ENCODE data around the gene FFAR1. TPM values are rescaled to one million over a fixed set of nuclear protein-coding genes. Genes with fewer than 3 reads are reported as not detected.

Gene FFAR1, protein sequence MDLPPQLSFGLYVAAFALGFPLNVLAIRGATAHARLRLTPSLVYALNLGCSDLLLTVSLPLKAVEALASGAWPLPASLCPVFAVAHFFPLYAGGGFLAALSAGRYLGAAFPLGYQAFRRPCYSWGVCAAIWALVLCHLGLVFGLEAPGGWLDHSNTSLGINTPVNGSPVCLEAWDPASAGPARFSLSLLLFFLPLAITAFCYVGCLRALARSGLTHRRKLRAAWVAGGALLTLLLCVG (N-terminal part only)
- total RNA-seq, result not detected
- not detected for polyA plus RNA-seq
- long read RNA-seq, donor 1, result 0 reads
- long read RNA-seq, donor 2, result 0 reads
- long read RNA-seq, donor 3, result 0 reads
- long read RNA-seq, donor 4, result 0 reads

DNA sequence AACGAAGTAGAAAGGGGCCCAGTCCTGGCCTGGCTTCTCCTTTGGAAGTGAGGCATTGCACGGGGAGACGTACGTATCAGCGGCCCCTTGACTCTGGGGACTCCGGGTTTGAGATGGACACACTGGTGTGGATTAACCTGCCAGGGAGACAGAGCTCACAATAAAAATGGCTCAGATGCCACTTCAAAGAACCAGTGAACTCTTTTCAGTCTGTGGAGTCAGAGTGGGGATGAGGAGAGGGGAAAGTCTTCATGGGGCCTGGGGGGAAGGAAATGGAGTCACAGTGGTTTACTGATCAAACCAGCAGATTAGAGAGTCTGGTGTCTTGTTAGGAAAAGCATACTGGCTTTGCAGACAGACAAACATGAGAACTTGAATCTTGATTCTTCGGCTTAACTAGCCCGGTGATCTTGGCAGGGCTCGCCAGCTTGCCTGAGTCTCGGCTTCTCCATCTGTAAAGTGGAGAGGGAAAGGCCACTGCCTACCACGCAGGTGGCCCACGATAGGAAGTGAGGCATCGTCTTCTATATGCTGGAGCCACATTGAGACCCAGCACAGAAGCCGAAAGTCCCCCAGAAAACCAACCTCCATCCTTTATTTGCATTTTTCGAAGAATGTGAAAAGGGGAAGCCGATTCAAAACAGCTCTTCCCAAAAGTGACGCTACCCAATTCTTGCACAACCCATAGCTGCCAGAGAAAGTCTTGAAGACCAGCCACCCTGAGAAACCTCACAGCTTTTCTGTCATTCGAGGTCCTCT lies at the start of gene FFAR1:
Gene FFAR1, plus strand, starts transcription at position 732 of the 759 bp plus-strand sequence. CDS start 3,650 bp downstream, outside the sequence.
- intact Hi-C loops (cut with DNase I), result no loop called here
- H3K4me3 ChIP-seq (ENCODE audit: low read length), result no peak within 1 kb of the TSS
- WGBS, result 61% methylated on average over 18 of the region's 18 CpGs
- peak in 1 of 3 donors; percentile 5 for DNase-seq
- H3K4me1 ChIP-seq (ENCODE audit: control insufficient read depth, insufficient read depth, low read length), result no peaks in the 10 kb centered on the region
- no peak for ATAC-seq
- no peaks in the 10 kb centered on the region for H3K9me3 ChIP-seq (ENCODE audit: control insufficient read depth, low read length)
- no peak within 1 kb of the TSS for H3K27ac ChIP-seq (ENCODE audit: low read length)
- no peaks in the 10 kb centered on the region for H3K27me3 ChIP-seq (ENCODE audit: control insufficient read depth, insufficient read depth)

DNA sequence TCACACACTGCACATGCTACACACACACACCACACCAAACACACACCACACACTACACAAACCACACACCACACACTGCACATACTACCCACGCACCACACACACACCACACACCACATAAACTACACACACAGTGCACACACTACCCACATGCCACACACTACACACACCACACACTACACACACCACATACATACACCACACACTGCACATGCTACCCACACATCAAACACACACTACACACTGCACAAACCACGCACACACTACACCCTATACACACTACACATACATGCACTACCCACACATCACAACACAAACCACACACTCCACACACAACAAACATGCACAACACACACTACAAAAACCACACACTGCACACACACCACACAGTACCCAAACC lies 49.8 kb upstream of the FFAR1 start:
- Histone ChIP-seq H3K27ac (ENCODE audit: low read length) (no peak overlapping the region), H3K27me3 (ENCODE audit: control insufficient read depth, insufficient read depth) (no peaks in the 10 kb centered on the region), H3K4me3 (ENCODE audit: low read length) (no peak overlapping the region), H3K4me1 (ENCODE audit: control insufficient read depth, insufficient read depth, low read length) (no peaks in the 10 kb centered on the region), H3K9me3 (ENCODE audit: control insufficient read depth, low read length) (no peaks in the 10 kb centered on the region)
- intact Hi-C loops (cut with DNase I), result no loop called here
- 98% methylated on average over 2 of the region's 2 CpGs for WGBS
- ATAC-seq (no peak), DNase-seq (no peak)

DNA sequence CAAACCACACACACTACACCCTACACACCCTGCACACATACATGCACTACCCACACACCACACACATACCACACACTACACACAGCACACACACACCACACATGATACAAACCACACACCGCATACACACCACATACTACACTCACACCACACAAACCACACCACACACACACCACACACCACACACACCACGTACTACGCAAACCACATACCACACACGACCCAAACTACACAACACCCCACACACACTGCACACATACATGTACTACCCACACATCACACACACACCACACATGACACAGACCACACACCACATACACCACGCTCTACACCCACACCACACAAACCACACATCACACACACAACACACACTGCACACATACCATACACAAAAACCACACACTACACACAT lies 49.1 kb upstream of the FFAR1 start:
- WGBS, result 93% methylated on average over 5 of the region's 5 CpGs
- intact Hi-C loops (cut with DNase I), result no loop called here
- Histone ChIP-seq H3K4me1 (ENCODE audit: control insufficient read depth, insufficient read depth, low read length) (no peaks in the 10 kb centered on the region), H3K27ac (ENCODE audit: low read length) (no peak overlapping the region), H3K9me3 (ENCODE audit: control insufficient read depth, low read length) (no peaks in the 10 kb centered on the region), H3K4me3 (ENCODE audit: low read length) (no peak overlapping the region), H3K27me3 (ENCODE audit: control insufficient read depth, insufficient read depth) (no peaks in the 10 kb centered on the region)
- no peak for DNase-seq
- no peak for ATAC-seq

DNA sequence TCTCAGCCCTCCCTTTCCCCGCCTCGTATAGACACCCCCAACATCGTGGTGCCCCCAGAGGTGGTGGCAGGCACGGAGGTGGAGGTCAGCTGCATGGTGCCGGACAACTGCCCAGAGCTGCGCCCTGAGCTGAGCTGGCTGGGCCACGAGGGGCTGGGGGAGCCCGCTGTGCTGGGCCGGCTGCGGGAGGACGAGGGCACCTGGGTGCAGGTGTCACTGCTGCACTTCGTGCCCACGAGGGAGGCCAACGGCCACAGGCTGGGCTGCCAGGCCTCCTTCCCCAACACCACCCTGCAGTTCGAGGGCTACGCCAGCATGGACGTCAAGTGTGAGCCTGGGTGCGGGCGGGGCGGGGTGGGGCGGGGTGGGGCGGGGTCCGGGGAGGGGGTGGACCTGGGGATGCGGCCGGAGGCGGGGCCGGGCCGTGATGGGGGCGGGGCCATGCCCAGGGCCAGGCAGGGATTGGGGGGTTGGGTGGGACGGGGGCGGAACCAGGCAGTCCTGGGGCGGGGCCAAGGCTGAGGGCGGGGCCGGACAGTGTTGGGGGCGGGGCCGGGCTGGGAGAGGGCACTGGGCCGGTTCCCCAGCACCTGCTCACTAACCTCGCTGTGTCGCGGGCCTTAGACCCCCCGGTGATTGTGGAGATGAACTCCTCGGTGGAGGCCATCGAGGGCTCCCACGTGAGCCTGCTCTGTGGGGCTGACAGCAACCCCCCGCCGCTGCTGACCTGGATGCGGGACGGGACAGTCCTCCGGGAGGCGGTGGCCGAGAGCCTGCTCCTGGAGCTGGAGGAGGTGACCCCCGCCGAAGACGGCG lies 48.0 kb upstream of the FFAR1 start:
- Histone ChIP-seq H3K27me3 (ENCODE audit: control insufficient read depth, insufficient read depth) (no peaks in the 10 kb centered on the region), H3K4me3 (ENCODE audit: low read length) (no peak overlapping the region), H3K9me3 (ENCODE audit: control insufficient read depth, low read length) (no peaks in the 10 kb centered on the region), H3K27ac (ENCODE audit: low read length) (no peak overlapping the region), H3K4me1 (ENCODE audit: control insufficient read depth, insufficient read depth, low read length) (no peaks in the 10 kb centered on the region)
- WGBS, result 44% methylated on average over 55 of the region's 55 CpGs
- ATAC-seq (peak; percentile 20 to 33), DNase-seq (peak in 1 of 3 donors; percentile 64)
- intact Hi-C loops (cut with DNase I), result no loop called here

DNA sequence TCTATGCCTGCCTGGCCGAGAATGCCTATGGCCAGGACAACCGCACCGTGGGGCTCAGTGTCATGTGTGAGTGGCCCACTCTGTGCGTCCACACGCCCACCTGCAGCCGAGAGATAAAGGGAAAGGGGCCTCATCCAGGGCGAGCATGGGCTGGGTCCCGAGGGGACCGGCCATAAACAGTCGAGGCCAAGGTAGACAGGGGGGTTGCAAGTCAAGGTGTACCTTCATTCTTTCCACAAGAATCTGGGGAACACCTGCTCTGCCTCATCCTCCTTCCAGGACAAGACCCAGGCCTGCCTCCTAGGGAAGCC lies 47.4 kb upstream of the FFAR1 start:
- intact Hi-C loops (cut with DNase I), result no loop called here
- no peak overlapping the region for H3K27ac ChIP-seq (ENCODE audit: low read length)

DNA sequence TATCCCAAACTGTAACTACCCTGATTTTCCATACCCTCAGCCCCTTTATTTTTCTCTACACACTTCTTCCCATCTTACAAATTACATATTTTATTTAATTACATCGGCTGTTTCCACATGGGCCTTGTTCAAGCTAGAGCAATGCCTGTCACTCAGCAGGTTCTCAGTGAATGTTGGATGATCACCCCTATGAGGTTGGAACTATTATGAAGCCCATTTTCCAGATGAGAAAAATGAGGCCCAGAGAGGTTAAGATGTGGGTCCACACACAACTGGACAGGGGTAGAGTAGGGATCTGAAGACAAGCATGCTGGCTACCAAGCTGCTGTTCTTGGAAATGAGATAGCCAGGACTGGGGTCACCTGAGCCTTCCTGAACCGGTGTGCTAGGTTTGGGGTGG lies 45.7 kb upstream of the FFAR1 start:
- Histone ChIP-seq H3K4me3 (ENCODE audit: low read length) (no peak overlapping the region), H3K27ac (ENCODE audit: low read length) (no peak overlapping the region), H3K9me3 (ENCODE audit: control insufficient read depth, low read length) (no peaks in the 10 kb centered on the region), H3K4me1 (ENCODE audit: control insufficient read depth, insufficient read depth, low read length) (no peaks in the 10 kb centered on the region), H3K27me3 (ENCODE audit: control insufficient read depth, insufficient read depth) (no peaks in the 10 kb centered on the region)
- DNase-seq (no peak), ATAC-seq (no peak)
- intact Hi-C loops (cut with DNase I), result no loop called here
- whole genome bisulfite sequencing, result 94% methylated on average over 2 of the region's 2 CpGs

More for the DNA sequence above, 47.4 kb upstream of the FFAR1 start:
- H3K27me3 ChIP-seq (ENCODE audit: control insufficient read depth, insufficient read depth), result no peaks in the 10 kb centered on the region
- H3K9me3 ChIP-seq (ENCODE audit: control insufficient read depth, low read length), result no peaks in the 10 kb centered on the region
- H3K4me3 ChIP-seq (ENCODE audit: low read length), result no peak overlapping the region
- no peaks in the 10 kb centered on the region for H3K4me1 ChIP-seq (ENCODE audit: control insufficient read depth, insufficient read depth, low read length)
- DNase-seq (no peak), ATAC-seq (no peak)
- WGBS, result 81% methylated on average over 10 of the region's 10 CpGs

DNA sequence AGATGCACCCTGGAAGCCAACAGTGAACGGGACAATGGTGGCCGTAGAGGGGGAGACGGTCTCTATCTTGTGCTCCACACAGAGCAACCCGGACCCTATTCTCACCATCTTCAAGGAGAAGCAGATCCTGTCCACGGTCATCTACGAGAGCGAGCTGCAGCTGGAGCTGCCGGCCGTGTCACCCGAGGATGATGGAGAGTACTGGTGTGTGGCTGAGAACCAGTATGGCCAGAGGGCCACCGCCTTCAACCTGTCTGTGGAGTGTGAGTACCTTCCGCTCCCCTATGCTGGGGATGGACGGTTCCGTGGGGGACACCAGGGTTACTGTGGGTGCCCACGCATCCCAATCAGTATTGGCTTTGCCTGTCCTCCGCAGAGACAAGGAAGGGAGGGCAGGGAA lies 45.3 kb upstream of the FFAR1 start:
- no peak for ATAC-seq
- Histone ChIP-seq H3K9me3 (ENCODE audit: control insufficient read depth, low read length) (no peaks in the 10 kb centered on the region), H3K27ac (ENCODE audit: low read length) (no peak overlapping the region), H3K27me3 (ENCODE audit: control insufficient read depth, insufficient read depth) (no peaks in the 10 kb centered on the region), H3K4me3 (ENCODE audit: low read length) (no peak overlapping the region), H3K4me1 (ENCODE audit: control insufficient read depth, insufficient read depth, low read length) (no peaks in the 10 kb centered on the region)
- intact Hi-C loops (cut with DNase I), result no loop called here
- peak in 1 of 3 donors; percentile 13 for DNase-seq
- WGBS, result 87% methylated on average over 16 of the region's 16 CpGs

DNA sequence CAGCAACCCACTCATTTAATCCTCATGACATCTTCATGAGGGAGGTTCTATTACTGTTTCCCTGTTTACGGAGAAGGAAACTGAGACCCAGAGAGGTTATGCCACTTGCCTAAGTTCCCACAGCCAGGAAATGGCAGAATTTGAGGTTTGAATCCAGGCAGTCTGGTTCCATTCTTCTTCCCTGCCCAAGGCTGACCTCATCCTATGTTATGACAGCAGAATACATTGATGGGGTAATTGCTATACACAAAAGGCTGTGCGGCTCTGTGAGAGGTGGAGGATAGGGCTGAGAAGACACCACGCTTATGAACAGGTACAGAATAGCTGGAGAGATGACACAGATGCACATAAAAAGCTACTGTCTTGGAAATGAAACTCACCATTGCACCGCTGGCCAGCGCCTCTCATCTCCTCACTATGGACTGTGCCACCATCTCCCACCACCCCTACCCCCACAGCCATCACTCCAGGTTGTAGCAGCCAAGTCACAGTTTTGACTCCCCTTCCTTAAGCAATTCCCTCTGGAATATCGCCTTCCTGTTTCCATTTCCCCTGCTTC lies 44.3 kb upstream of the FFAR1 start:
- DNase-seq (peak in 1 of 3 donors; percentile 23), ATAC-seq (no peak)
- WGBS, result 76% methylated on average over 6 of the region's 6 CpGs
- H3K4me1 ChIP-seq (ENCODE audit: control insufficient read depth, insufficient read depth, low read length), result no peaks in the 10 kb centered on the region
- intact Hi-C loops (cut with DNase I), result no loop called here
- no peaks in the 10 kb centered on the region for H3K27me3 ChIP-seq (ENCODE audit: control insufficient read depth, insufficient read depth)
- H3K9me3 ChIP-seq (ENCODE audit: control insufficient read depth, low read length), result no peaks in the 10 kb centered on the region
- no peak overlapping the region for H3K27ac ChIP-seq (ENCODE audit: low read length)
- H3K4me3 ChIP-seq (ENCODE audit: low read length), result no peak overlapping the region

DNA sequence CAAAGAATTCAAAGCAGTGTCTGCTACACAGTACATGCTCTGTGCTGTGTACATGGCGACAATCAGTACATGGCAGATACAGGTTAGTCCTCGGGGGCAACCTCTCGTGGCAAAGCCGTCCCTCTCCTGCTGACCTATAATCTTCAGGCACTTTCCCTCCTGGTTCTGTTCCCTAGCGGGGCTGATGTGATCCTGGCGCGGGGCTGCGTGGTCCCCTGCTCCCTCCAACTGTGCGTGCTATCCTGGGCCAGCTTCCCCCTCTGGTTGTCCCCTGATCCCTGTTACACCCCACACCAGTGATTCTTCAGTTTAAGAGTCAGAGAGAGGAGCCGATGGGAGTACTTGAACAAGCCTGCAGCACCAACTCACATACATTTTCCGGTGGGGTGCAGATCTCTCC lies 43.7 kb upstream of the FFAR1 start:
- ATAC-seq (no peak), DNase-seq (peak in 1 of 3 donors; percentile 6)
- Histone ChIP-seq H3K4me1 (ENCODE audit: control insufficient read depth, insufficient read depth, low read length) (no peaks in the 10 kb centered on the region), H3K27me3 (ENCODE audit: control insufficient read depth, insufficient read depth) (no peaks in the 10 kb centered on the region), H3K9me3 (ENCODE audit: control insufficient read depth, low read length) (no peaks in the 10 kb centered on the region), H3K27ac (ENCODE audit: low read length) (no peak overlapping the region), H3K4me3 (ENCODE audit: low read length) (no peak overlapping the region)
- intact Hi-C loops (cut with DNase I), result no loop called here
- 69% methylated on average over 11 of the region's 11 CpGs for WGBS

DNA sequence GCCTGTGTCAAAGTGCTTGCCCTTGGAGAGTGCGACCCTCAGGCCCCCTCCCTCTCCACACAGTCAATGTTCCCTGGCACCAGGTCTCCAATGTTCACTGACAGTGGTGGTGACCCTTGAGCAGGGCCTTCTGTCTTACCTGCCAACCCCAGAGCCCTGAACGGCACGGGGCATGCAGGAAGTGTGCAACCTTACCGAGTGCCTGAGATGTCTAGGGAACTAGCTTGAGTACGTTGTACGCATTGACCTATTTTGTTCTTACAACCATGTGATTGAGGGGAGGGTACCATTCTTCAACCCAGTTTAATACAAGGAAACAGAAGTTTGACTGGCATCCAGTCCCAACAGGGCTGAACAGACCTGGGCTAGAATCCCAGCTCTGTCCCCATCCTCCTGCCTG lies 42.5 kb upstream of the FFAR1 start:
- intact Hi-C loops (cut with DNase I), result no loop called here
- Histone ChIP-seq H3K27me3 (ENCODE audit: control insufficient read depth, insufficient read depth) (no peaks in the 10 kb centered on the region), H3K4me3 (ENCODE audit: low read length) (no peak overlapping the region), H3K9me3 (ENCODE audit: control insufficient read depth, low read length) (no peaks in the 10 kb centered on the region), H3K27ac (ENCODE audit: low read length) (no peak overlapping the region), H3K4me1 (ENCODE audit: control insufficient read depth, insufficient read depth, low read length) (no peaks in the 10 kb centered on the region)
- WGBS, result 85% methylated on average over 6 of the region's 6 CpGs
- DNase-seq, result peak in 1 of 3 donors; percentile 30
- ATAC-seq, result no peak

All from right cardiac atrium (tissue), 5 donors.